Measurements from ENCODE around the gene OLFML2B. TPM values are rescaled to one million over a fixed set of nuclear protein-coding genes. Genes with fewer than 3 reads are reported as not detected.
A peak's percentile ranks its signal among the peaks of the same experiment; 100 is the strongest.

OLFML2B gene
- total RNA-seq, 4 donors from 2014 or later, result 1.1 to 7.7 (median 4.7) TPM

GRCh38 chr1:161978011-161978790 lies 45.5 kb downstream of the OLFML2B start:
- no peak for ATAC-seq
- H3K27me3 ChIP-seq, result no peaks in the 10 kb centered on the region
- H3K4me3 ChIP-seq, result no peak overlapping the region
- no peaks in the 10 kb centered on the region for H3K36me3 ChIP-seq
- WGBS, 2 donors (ENCODE audit: low coverage in 1 of 2), result 92 to 96% methylated on average over 4 to 11 of the region's 31 CpGs
- H3K4me1 ChIP-seq, result peaks cover 0 to 18% (median 9%) of the 10 kb centered on the region in 3 donors
- no peaks in the 10 kb centered on the region for H3K9me3 ChIP-seq
- no peak overlapping the region for H3K27ac ChIP-seq
- no peak for TF ChIP-seq POLR2A (IDR thresholded peaks at IDR 0.05)
- TF ChIP-seq CTCF (IDR thresholded peaks at IDR 0.05), result no peak
- TF ChIP-seq EP300 (IDR thresholded peaks at IDR 0.05), result no peak
- no peak for TF ChIP-seq POLR2AphosphoS5 (IDR thresholded peaks at IDR 0.05)

GRCh38 chr1:161973924-161974845 lies 49.5 kb downstream of the OLFML2B start:
- peaks cover 0 to 25% (median 9%) of the 10 kb centered on the region in 3 donors for H3K4me1 ChIP-seq

GRCh38 chr1:161972828-161973227 lies 50.8 kb downstream of the OLFML2B start:
- Histone ChIP-seq H3K27ac (no peak overlapping the region), H3K4me3 (no peak overlapping the region), H3K36me3 (no peaks in the 10 kb centered on the region), H3K9me3 (no peaks in the 10 kb centered on the region), H3K4me1 (peaks cover 0 to 25% (median 9%) of the 10 kb centered on the region in 3 donors), H3K27me3 (no peaks in the 10 kb centered on the region)
- 100% methylated on average over 2 of the region's 9 CpGs; no CpG with 5 or more reads in 1 of the 2 donors for WGBS, 2 donors (ENCODE audit: low coverage in 1 of 2)
- TF ChIP-seq POLR2AphosphoS5 (IDR thresholded peaks at IDR 0.05), result no peak
- no peak for TF ChIP-seq POLR2A (IDR thresholded peaks at IDR 0.05)
- TF ChIP-seq CTCF (IDR thresholded peaks at IDR 0.05), result no peak
- TF ChIP-seq EP300 (IDR thresholded peaks at IDR 0.05), result no peak
- ATAC-seq, result no peak

More at GRCh38 chr1:161973924-161974845, 49.5 kb downstream of the OLFML2B start:
- Histone ChIP-seq H3K9me3 (no peaks in the 10 kb centered on the region), H3K36me3 (no peaks in the 10 kb centered on the region), H3K4me3 (no peak overlapping the region), H3K27ac (peak overlapping the region in 2 of 4 donors; percentile 49 to 60), H3K27me3 (no peaks in the 10 kb centered on the region)
- 24 to 33% methylated on average over 4 to 8 of the region's 9 CpGs for WGBS, 2 donors (ENCODE audit: low coverage in 1 of 2)
- TF ChIP-seq CTCF (IDR thresholded peaks at IDR 0.05) (no peak), POLR2AphosphoS5 (IDR thresholded peaks at IDR 0.05) (peak; percentile 10), EP300 (IDR thresholded peaks at IDR 0.05) (no peak), POLR2A (IDR thresholded peaks at IDR 0.05) (no peak)
- peak; percentile 54 for ATAC-seq

- H3K27me3 ChIP-seq, result no peaks in the 10 kb centered on the region
- H3K4me1 ChIP-seq, result peaks cover 0 to 25% (median 9%) of the 10 kb centered on the region in 3 donors
- ATAC-seq, result no peak
- H3K27ac ChIP-seq, result no peak overlapping the region
- no CpG with 5 or more reads among the region's 3 CpGs for WGBS, 2 donors (ENCODE audit: low coverage in 1 of 2)
- H3K9me3 ChIP-seq, result no peaks in the 10 kb centered on the region
- H3K36me3 ChIP-seq, result peaks cover 0 to 4% of the 10 kb centered on the region in 2 donors
- TF ChIP-seq POLR2A (IDR thresholded peaks at IDR 0.05) (no peak), CTCF (IDR thresholded peaks at IDR 0.05) (no peak), POLR2AphosphoS5 (IDR thresholded peaks at IDR 0.05) (no peak), EP300 (IDR thresholded peaks at IDR 0.05) (no peak)
- no peak overlapping the region for H3K4me3 ChIP-seq
Observed at GRCh38 chr1:161970633-161971032, 53.0 kb downstream of the OLFML2B start.
